ENCODE results near the gene SLC37A3.
A peak's percentile ranks its signal among the peaks of the same experiment; 100 is the strongest.

Gene SLC37A3

DNA sequence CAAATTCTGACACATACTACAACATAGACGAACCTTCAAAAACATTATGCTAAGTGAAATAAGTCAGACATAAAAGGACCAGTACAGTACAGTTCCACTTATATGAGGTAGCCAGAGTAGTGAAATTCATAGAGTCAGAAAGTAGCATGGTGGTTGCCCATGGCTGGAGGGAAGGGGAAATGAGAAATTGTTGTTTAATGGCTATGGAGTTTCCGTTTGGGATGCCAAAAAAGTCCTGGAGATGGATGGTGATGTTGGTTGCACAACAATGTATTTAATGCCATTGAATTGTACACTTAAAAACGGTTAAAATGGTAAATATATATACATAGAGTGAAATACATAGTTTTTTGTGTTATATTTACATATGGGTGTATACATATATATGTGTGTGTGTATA is 2.1 kb upstream of the SLC37A3 start:
- no peak for DNase-seq

DNA sequence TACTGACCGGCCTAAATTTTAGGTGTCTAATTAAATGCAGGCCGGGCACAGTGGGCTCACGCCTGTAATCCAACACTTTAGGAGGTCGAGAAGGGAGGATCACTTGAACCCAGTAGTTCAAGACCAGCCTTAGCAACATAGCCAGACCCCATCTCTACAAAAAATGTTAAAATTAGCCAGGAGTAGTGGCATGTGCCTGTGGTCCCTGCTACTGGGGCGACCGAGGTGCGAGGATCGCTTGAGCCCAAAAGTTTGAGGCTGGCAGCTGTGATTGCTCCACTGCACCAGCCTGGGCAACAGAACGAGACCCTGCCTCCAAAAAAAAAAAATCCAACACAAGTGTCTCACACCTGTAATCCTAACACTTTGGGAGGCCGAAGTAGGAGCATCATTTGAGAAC is 491 bp upstream of the SLC37A3 start:
- no peak for DNase-seq

DNA sequence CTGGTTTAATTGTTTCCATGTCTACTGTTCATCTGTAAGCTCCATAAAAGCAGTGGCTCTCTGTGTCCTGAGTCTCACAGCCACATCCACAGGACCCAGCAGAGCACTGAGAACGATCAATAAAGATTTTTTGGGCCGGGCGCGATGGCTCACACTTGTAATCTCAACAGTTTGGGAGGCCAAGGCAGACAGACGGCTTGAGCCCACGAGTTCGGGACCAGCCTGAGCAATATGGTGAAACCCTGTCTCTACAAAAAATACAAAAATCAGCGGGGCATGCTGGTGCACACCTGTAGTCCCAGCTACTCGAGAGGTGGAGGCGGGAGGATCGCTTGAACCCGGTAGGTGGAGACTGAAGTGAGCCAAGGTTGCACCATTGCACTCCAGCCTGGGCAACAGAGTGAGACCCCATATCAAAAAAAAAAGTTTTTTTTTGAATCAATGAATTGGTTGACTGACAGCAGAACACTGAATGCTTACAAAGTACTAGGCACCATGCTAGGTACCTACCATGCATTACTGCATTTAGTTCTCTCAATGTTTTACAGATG is 4.5 kb downstream of the SLC37A3 start:
- DNase-seq, result no peak

DNA sequence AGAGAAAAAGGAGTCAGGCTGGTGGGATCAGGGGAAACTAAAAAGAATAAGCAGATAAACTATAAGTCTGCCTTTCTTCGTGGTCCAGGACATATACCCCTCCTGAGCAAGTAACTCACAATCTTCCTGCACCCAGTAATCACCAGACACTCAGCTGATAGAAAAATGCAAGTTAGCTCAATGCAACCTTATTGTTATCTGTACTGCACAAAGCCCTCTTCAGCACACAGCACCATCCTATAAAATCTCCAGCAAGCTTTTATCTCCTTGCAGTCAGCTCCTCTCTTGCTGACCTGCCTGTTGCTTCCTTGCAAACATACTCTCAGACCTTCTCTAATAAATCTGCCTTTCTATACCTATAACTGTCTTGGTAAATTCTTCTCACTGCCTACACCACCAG is 6.7 kb downstream of the SLC37A3 start:
- no peak for DNase-seq

DNA sequence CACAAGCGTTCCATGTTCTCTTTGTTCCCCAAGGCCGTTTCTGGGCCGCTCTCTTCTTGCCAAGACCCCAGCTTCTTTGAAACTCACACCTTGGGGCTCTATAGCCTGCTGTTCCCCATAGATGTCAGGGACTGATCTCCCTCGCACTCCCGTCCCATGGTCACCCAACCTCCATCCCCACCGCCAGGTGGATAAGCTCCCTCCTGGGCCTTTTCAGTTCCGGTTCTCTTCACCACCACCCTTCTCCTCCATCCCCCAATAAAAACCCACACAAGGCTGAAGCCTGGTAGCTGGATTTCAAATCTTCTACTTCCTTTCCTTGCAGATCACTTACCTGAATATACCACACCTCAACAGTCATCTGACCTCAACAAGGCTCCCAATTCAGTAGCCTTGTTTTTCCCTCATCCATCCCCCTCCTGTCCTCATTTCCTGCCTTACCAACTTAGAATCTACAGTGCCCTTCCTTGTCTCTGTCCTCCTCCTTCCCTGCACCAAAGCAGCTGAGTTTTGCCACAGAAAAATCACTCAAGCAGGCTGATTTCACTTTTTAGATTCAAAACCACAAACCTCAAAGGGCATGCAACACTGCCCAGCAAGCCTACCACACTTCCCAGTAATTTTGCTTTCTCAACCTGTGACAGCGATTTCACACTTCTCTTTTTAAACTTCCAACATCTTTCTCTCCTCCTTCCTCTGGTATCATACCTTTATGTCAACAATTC is 7.7 kb downstream of the SLC37A3 start:
- DNase-seq, result peak; percentile 65 to 74

DNA sequence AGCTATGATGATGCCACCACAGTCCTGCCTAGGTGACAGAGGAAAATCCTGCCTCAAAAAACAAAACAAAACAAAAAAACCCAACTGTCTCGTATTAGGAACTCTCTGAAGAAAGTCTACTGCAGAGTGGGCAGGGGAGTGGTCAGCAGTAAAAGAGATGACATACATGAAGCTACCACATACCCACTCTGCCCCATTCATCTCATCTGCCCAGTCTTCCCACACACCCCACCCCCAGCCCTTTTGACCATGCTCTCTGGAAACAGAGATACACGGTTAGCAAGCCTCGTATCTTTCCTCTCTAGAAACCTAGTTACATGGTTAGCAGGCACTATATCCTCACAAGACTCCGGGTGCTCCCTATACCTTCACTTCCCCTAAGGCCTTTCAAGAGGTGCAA is 8.3 kb downstream of the SLC37A3 start:
- no peak for DNase-seq

DNA sequence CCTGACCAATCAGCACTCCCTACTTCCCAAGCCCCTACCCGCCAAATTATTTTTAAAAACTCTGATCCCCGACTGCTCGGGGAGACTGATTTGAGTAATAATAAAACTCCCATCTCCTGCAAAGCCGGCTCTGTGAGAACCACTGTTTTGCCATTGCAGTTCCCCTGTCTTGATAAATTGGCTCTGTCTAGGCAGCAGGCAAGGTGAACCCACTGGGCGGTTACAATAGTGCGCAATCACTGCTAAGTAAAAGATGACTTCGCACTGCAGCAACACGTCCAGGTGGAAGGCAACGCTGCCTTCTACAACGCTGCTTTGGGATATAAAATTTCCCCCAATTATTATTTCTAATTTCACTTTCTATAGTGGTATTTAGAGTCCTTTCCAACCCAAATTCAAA is 8.9 kb downstream of the SLC37A3 start:
- no peak for DNase-seq

DNA sequence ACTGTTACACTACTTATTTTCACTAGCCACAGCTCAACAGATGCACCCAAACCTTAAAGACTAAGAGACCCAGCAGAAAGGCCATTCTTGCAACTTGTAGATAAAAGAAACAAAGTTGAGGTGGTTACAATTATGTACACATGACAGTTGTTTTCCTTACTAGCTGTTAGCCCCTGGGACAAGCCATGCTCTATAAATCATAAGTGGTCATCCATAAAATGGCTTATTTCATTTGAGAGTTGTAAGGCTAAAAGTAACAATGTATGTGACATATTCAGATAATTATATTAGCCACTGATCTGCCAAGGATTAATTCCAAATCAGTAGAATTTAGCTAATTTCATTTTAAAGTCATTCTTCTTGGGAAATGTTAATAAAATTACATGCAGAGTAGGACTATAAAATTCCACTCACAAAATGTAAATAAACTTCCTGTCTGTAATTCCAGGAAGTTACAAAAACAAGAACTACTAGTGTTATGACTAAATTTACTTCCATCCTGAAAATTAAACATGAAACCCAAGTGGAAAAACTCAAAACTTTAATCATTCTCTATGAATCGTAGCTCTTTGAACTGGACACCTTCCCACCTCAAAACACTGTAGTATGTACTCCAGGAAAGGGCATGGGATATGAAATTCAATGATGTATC is 13.3 kb downstream of the SLC37A3 start:
- DNase-seq, result peak; percentile 14 to 26

DNA sequence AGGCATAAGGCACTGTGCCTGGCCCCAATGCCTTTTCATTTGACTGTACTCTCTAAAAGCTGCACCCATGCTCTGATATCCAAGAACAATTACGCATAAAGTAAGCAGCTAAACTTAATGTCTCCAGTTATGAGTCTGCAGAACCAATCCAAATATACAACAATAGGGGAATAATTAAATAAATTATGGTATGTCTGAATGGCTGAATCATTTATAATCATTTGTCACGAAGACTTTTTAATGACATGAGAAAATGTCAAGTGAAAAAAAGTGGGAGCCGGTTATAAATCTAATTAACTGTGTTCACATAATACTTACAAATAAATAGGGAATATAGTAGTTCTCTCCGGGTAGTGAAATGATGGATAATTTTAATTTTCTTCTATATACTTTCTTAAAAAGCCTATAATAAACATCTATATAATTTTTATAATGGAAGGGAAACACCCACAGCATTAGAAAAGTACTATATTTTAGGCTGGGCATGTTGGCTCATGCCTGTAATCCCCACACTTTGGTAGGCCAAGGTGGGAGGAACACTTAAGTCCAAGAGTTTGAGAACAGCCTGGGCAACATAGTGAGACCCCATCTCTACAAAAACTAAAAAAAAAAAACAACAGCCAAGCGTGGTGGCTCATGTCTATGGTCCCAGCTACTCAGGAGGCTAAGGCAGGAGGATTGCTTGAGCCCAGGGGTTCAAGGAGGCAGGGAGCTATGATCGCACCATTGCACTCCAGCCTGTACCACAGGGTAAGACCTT is 14.2 kb downstream of the SLC37A3 start:
- no peak for DNase-seq

DNA sequence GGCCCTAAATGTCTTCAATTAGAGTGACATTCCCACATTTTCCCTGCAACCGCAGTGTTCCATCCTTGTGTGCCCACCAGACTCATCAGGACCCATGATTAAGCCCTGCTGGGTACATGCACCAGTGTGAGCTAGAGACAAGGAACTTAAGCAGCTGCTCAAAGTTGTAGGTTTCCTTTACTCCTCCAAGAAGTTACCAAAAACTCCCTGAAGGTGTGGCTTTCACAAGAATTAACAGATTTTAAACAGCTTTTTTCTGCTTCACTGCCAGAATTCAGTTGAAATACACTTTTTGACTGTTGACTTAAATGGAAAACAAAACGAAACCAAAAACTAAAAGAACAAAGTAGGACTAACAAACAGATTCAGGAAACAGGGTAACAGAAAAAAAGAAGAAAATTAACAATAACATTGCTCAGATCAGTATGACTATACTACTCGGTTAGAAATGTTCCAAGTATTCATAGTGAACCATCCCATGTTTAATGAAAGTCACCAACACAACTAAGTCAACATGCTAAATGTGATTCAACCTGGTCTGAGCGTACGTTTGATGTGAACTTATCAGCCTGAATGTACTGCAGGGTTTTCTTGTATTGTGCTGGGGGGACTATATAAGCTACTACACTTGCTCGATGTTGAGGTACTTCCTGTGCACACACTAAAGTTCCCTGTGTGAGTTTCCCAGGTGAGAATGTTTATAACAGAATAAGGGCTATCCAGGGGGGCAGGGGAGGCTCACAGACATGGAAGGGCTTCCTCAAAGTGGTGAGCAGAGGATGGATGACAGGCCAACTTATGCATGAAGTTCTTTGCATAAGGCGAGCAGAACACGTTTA is 22.2 kb downstream of the SLC37A3 start:
- no peak for DNase-seq

DNA sequence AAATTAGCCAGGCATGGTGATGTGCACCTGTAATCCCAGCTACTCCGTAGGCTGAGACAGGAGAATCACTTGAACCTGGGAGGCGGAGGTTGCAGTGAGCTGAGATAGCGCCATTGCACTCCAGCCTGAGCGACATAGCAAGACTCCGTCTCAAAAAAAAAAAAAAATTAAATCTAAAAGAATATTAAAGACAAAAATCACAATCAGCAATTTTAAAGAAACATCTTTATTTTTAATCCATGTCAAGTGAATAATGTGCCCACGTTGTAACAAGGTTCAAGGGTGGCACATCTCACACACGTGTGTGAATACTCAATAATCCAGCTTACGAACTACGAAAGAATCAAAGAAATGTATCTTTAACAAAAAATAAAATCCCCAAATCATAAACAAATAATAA is 23.0 kb downstream of the SLC37A3 start:
- DNase-seq, result no peak

DNA sequence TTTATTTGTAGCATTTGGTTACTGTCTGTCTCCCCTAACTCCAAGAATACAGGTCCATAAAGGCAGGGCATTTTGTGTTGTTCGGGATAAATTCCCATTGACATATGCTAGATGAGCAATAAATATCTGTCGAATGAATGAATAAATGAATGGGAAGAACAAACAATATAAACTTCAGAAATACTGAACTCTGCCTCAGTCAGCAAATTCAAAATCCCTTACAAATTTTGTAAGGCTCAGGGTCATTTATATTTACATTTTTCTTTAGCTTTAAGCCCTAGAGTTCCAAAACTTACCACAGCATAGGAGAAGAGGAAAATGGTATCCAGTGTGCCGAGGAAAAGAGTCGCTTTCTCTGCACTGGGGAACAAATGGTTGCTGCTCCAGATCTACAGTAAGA is 29.0 kb downstream of the SLC37A3 start:
- no peak for DNase-seq

DNA sequence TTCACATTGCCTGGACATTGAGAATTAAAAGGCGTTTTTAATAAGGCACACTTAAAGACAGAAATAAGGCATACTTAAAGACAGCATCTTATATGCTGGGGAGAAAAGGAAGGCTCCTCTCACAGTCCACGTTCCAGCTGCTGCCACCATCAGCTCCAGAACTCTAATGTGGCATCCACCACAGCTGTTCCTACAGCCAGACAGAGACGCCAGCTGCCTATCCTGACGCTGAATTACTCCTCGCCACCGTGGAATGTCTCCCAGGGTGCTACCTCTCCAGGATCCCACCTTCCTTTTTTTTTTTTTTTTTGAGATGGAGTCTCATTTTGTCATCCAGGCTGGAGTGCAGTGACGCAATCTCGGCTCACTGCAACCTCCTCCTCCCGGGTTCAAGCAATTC is 30.8 kb downstream of the SLC37A3 start:
- no peak for DNase-seq

DNA sequence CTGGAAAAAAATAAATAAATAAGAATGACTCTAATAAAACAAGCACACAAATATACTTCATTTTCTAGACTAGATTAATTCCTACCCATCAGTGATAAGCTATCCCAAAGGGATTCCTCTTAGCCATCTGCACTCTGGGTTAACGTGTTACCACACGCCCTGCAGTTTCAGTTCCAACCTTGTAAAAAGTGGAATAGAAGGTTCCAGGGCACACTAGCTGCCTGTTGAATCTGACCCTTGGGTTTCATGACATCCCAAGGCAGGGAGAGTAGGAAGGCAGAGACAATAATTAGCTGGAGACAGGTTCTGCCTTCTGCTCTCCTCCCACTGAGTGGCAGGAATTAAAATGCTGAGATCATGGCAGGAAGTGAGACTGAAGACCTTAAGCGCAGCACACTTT is 33.5 kb downstream of the SLC37A3 start:
- DNase-seq, result no peak

DNA sequence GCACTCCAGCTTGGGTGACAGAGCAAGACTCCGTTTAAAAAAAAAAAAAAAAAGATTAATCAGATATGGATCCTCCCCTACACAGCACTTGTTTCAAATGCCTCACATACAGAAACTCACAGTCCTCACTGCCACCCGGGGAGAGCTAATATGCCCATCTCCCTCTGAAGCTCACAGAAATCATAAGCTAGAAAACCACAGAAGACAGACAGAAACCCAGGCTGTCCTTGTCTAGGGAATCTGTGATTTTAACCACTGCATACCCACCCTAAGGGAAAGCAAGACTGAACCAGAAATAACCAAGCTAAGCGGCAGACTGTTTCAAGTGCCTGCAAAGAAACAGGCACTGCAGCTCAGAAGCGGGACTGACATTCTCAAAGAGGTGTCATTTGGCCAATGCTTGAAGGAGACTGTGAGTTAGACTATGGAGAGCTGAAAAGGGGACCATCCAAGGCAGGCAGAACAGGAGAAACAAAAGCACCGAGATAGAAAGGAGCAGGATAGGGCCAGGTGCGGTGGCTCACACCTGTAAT is 37.6 kb downstream of the SLC37A3 start:
- no peak for DNase-seq

DNA sequence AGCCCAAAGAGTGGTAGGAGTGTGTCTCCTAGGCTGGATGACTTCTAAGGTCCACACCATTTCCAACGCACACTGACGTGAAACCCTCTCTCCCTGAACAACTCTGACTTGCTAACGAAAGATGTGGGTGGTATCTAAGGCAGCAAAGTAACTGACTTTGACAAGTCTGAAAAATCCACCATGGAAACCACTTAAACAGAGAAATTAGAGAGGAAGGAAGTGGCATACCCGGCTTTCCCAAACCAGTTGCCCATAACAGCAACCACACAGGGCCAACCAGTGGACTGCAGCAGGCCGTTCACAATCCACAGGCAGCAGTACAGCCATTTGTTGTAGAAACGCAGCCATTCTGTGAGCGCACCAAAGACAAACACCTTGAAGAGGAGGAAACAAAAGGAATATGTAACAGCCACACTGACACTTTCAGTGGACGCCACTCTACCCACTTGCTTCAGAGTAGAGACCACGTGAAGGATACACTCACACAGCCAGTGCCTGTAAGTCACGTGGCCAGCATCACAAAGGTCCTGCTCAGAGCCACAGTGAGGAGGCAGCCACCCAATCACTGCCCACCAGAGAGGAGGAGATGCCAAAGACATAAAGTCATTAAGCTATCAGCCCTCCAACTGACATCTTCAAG is 39.8 kb downstream of the SLC37A3 start:
- peak; percentile 52 to 56 for DNase-seq

DNA sequence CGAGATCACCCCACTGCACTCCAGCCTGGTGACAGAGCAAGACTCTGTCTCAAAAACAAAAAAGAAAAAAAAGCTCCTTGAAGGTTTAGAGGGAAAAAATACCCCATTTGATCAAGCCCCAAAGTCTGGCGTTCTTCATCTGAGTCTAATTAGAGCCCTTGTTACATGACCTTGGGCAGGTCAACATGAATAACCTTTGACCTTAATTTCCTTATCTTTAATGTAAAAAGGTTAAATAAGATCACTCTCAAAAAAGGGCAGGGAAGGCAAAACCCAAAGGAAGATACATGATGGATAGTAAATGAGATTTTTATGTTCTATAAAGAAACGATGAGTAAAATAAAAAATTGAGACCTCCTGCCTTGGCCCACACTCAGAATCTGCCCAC is 40.3 kb downstream of the SLC37A3 start:
- DNase-seq, result no peak

DNA sequence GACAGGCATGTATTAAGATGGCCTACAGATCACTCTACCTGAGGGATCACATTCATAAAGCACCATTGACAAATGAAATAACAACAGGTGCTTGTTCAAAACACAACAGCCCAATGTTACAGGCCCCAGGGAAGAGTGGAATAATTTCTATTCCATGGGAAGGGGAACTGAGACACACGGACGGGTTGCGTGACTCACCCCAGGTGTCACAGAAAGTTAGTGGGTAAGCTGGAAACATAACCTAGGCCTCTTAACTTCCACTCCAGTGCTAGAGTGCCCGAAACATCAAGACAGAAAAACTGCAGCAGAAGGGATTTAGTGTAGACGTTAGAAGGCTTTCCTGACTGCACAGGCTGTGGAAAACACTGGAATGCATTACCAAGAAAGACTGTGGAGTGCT is 48.3 kb downstream of the SLC37A3 start:
- no peak for DNase-seq

DNA sequence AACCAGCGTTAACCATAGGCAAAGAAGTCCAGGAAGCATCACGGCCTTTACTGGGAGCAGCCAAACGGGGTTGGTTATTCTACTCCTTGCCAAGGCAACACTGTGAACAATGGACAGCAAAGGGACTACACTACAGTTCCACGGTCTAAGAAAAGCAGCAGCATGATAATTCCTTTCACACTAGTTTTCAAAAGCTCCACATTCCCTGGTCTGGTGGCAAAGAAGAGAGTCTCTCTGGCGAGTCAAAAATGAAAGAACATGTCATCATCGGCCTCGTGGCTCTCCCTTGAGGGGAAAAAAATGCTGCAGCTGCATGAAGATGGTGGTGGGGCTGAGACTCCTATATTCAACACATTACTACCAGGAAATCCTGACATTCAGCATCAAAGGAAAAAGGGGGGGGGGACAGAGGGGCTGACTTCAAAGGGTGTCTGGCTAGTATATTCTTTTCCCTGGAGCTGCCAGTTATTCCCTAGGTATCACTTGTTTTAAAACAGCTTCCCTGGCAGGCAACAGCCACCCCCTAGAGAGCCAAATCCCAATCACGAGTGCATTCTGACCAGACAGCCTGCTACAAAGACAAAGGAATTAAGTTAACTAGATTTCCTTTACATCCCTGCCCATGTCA is 49.1 kb downstream of the SLC37A3 start:
- no peak for DNase-seq

DNA sequence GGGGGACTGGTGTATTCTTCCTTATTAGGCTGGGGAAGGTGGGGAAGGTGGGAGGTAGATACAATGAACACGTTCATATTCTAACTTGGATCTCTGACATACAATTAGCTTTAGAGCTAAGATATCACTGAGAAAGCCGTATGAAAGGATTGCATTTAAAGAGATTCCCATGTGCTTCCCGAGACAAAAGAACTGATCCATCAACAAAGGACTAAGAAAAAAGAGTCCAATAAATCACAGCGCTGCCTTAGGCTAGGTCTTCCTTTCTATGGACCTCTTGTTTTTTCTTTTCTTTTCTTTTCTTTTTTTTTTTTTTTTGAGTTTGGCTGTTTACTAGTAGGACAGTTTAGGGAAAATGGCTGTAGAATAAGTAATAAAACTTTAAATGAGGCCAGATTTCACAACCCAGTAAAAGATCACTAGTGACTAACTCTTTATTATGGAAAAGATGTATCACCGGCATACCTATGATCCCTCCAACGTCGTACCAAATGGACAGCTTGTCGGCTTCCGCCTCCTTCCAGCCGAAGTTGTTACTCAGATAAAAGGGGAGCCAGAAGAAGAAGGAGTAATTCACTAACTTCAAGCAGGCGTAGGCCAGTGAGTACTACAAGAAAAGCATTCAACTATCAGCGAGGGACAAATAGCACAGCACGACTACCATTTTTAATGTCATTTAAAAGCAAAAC is 50.0 kb downstream of the SLC37A3 start:
- no peak for DNase-seq

DNA sequence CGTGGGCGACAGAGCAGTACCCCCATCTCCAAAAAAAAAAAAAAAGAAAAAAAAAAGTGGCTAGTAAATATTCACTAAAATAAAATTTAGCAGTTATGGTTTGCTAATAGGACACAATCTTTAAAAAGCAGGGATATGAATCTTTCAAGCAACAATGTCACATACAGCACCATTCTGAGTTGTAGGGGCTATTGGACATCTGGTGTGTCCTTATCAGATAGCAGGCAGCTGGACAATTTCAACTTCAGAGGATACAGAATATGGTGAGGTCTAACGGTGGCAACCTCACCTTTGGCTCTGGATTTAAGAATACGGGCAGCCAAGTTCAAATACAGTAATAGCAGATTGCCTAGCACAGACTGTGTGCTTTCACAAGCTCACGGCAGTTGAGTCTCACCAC is 51.1 kb downstream of the SLC37A3 start:
- DNase-seq, result no peak

All from inflammatory macrophage treated with lipopolysaccharide for 1 hour (primary cell).